GM12801 (cell line): ENCODE results near the gene ALDH1A3.

Source experiments
- CTCF ChIP-seq: IDR thresholded peaks from one replicate; pipeline ENCODE4 v1.5.1; 2011; ENCODE audit warnings: control low read depth; ENCODE audit not compliant: insufficient read length; ENCODE audit errors: extremely low read depth

The ALDH1A3 gene

GRCh38 chr15:100922192-100923040 is 42.8 kb downstream of the ALDH1A3 start:
- no peak for TF ChIP-seq CTCF

GRCh38 chr15:100923076-100923475 is 43.4 kb downstream of the ALDH1A3 start:
- TF ChIP-seq CTCF, result no peak

GRCh38 chr15:100923902-100924301 is 44.3 kb downstream of the ALDH1A3 start:
- no peak for TF ChIP-seq CTCF

GRCh38 chr15:100924436-100924835 is 44.8 kb downstream of the ALDH1A3 start:
- no peak for TF ChIP-seq CTCF

GRCh38 chr15:100925480-100925879 is 45.8 kb downstream of the ALDH1A3 start:
- no peak for TF ChIP-seq CTCF

GRCh38 chr15:100926258-100926657 is 46.6 kb downstream of the ALDH1A3 start:
- no peak for TF ChIP-seq CTCF

- TF ChIP-seq CTCF, result no peak
Measured at GRCh38 chr15:100926971-100927756, 47.5 kb downstream of the ALDH1A3 start.
